HG03135 (cell line): ENCODE data around the gene DEF6.
"Not testable (repeated sequence)": the region's sequence is repeated elsewhere in the genome, so short reads cannot be mapped to it uniquely, and the experiment has no call there.

ENCODE experiments used
- ATAC-seq: cut with Tn5 transposase; IDR thresholded peaks from one replicate; pipeline ENCODE4 v1.9.1; 2021; ENCODE audit warnings: mild to moderate bottlenecking, moderate library complexity; ENCODE audit not compliant: unreplicated experiment

The DEF6 gene

GRCh38 chr6:35309611-35310264 lies 12.1 kb downstream of the DEF6 start:
- ATAC-seq: no peak

- no peak for ATAC-seq
These were observed 12.7 kb downstream of the DEF6 start for GRCh38 chr6:35310265-35310831.

- no peak for ATAC-seq
These were observed 13.9 kb downstream of the DEF6 start for GRCh38 chr6:35311390-35312075.

GRCh38 chr6:35312076-35312800 lies 14.6 kb downstream of the DEF6 start:
- ATAC-seq: no peak

GRCh38 chr6:35312807-35313206 lies 15.2 kb downstream of the DEF6 start:
- ATAC-seq: no peak

GRCh38 chr6:35317483-35318195 lies 20.0 kb downstream of the DEF6 start:
- no peak for ATAC-seq

GRCh38 chr6:35318196-35319171 lies 20.9 kb downstream of the DEF6 start:
- no peak for ATAC-seq

- ATAC-seq: no peak
These were observed 21.9 kb downstream of the DEF6 start for GRCh38 chr6:35319346-35320030.

GRCh38 chr6:35320031-35320410 lies 22.4 kb downstream of the DEF6 start:
- ATAC-seq: no peak

- ATAC-seq: no peak
These were observed 23.5 kb downstream of the DEF6 start for GRCh38 chr6:35321091-35321490.

- ATAC-seq: no peak
These were observed 29.9 kb downstream of the DEF6 start for GRCh38 chr6:35327349-35328027.

- ATAC-seq: no peak
These were observed 30.6 kb downstream of the DEF6 start for GRCh38 chr6:35328108-35328723.

- not testable (repeated sequence) for ATAC-seq
These were observed 31.3 kb downstream of the DEF6 start for GRCh38 chr6:35328965-35329364.

- no peak for ATAC-seq
These were observed 33.0 kb downstream of the DEF6 start for GRCh38 chr6:35330541-35331119.

- not testable (repeated sequence) for ATAC-seq
These were observed 34.7 kb downstream of the DEF6 start for GRCh38 chr6:35332074-35332887.

GRCh38 chr6:35341557-35341956 lies 43.9 kb downstream of the DEF6 start:
- no peak for ATAC-seq
